A673 (cell line): ENCODE measurements around the gene FGR.

Source experiments
- EZH2 ChIP-seq: fragments of 200-600 bp; sonication (generic); IDR thresholded peaks from 2 replicates; pipeline ENCODE4 v1.6.1; 2017; ENCODE audit warnings: borderline replicate concordance, low read depth, mild to moderate bottlenecking, mixed read lengths, antibody characterized with exemption, low read length; ENCODE audit not compliant: poor library complexity, severe bottlenecking
- TF ChIP-seq, protein P1 (sequence below): fragments of 300-800, 200-600 bp; sonication (generic); conservative IDR thresholded peaks from 2 replicates; pipeline ENCODE4 v1.5.1; 2017; ENCODE audit warnings: low read depth, mild to moderate bottlenecking, antibody characterized with exemption, low read length, moderate library complexity, mixed read lengths

DNA sequence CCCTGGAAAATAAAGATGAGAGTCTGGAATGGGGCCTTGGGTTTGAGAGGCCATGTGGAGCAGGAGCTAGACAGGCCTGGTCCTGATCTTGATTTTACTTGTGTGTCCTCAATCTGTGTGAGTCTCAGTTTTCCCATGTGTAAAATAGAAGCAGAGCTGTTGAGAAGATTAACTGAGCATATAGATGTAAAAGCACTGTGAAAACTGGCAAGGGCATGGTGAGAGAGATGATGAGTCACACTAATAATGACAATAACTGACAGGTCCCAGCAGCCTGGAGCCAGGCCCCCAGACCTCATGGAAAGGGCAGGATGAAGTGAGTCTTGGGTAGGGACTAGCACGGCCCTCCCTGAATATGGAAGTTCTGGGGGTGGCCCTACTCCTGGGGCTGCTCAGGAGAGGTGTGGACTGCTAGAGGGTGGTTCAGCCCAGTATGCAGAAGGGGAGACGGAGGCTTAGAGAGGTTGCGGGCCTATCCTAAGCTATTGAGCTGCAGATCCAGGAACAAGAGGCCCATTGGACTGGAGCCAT is 28.2 kb downstream of the FGR start:
- TF ChIP-seq, protein P1, sequence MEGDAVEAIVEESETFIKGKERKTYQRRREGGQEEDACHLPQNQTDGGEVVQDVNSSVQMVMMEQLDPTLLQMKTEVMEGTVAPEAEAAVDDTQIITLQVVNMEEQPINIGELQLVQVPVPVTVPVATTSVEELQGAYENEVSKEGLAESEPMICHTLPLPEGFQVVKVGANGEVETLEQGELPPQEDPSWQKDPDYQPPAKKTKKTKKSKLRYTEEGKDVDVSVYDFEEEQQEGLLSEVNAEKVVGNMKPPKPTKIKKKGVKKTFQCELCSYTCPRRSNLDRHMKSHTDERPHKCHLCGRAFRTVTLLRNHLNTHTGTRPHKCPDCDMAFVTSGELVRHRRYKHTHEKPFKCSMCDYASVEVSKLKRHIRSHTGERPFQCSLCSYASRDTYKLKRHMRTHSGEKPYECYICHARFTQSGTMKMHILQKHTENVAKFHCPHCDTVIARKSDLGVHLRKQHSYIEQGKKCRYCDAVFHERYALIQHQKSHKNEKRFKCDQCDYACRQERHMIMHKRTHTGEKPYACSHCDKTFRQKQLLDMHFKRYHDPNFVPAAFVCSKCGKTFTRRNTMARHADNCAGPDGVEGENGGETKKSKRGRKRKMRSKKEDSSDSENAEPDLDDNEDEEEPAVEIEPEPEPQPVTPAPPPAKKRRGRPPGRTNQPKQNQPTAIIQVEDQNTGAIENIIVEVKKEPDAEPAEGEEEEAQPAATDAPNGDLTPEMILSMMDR = no peak
- TF ChIP-seq EZH2 = no peak
